ENCODE data around the gene KRT71.

KRT71 gene

DNA sequence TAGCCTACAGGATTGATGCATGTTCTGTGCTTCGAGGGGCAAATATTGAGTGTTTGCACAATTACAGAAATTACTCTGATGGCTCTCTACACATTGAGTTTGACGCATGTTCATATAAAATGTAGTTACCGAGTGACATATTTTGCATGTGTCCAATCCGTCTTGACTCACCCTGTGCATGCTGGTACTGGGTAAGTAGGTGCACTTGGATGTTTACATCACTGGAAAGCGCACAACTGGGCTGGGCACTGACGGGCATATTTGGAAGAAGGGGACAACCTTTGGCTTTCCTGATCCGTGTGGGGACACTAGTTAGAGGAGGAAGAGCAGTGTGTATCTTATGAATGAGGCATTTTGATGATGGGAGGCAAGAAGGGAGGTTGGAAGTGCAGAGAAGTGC lies 55.0 kb downstream of the KRT71 start:
- Histone ChIP-seq H3K4me2 (ENCODE audit: low read length) (no peak overlapping the region), H3K9me3 (ENCODE audit: low read length) (no peaks in the 10 kb centered on the region), H3K4me1 (ENCODE audit: insufficient read depth, low read length, severe bottlenecking) (no peaks in the 10 kb centered on the region), H2AFZ (ENCODE audit: low read length) (no peak overlapping the region), H3K36me3 (ENCODE audit: insufficient read depth, low read length) (no peaks in the 10 kb centered on the region), H3F3A (ENCODE audit: insufficient read depth, low read length) (no peaks in the 10 kb centered on the region), H3K4me3 (ENCODE audit: low read depth, low read length, poor library complexity, severe bottlenecking) (no peak overlapping the region), H3K79me2 (ENCODE audit: insufficient read depth, low read length) (no peaks in the 10 kb centered on the region), H3K9ac (ENCODE audit: low read length) (no peak overlapping the region), H3K27me3 (ENCODE audit: insufficient read depth, low read length) (no peaks in the 10 kb centered on the region), H4K20me1 (ENCODE audit: insufficient read depth, low read length) (no peaks in the 10 kb centered on the region), H3K9me2 (ENCODE audit: low read depth, low read length) (no peaks in the 10 kb centered on the region), H3K27ac (ENCODE audit: low read depth, low read length, poor library complexity, severe bottlenecking) (no peak overlapping the region)
- TF ChIP-seq EZH2 (IDR thresholded peaks at IDR 0.05; ENCODE audit: borderline replicate concordance, low read length) = no peak
- TF ChIP-seq, protein P1, sequence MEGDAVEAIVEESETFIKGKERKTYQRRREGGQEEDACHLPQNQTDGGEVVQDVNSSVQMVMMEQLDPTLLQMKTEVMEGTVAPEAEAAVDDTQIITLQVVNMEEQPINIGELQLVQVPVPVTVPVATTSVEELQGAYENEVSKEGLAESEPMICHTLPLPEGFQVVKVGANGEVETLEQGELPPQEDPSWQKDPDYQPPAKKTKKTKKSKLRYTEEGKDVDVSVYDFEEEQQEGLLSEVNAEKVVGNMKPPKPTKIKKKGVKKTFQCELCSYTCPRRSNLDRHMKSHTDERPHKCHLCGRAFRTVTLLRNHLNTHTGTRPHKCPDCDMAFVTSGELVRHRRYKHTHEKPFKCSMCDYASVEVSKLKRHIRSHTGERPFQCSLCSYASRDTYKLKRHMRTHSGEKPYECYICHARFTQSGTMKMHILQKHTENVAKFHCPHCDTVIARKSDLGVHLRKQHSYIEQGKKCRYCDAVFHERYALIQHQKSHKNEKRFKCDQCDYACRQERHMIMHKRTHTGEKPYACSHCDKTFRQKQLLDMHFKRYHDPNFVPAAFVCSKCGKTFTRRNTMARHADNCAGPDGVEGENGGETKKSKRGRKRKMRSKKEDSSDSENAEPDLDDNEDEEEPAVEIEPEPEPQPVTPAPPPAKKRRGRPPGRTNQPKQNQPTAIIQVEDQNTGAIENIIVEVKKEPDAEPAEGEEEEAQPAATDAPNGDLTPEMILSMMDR (IDR thresholded peaks at IDR 0.05; ENCODE audit: low read length) = no peak

DNA sequence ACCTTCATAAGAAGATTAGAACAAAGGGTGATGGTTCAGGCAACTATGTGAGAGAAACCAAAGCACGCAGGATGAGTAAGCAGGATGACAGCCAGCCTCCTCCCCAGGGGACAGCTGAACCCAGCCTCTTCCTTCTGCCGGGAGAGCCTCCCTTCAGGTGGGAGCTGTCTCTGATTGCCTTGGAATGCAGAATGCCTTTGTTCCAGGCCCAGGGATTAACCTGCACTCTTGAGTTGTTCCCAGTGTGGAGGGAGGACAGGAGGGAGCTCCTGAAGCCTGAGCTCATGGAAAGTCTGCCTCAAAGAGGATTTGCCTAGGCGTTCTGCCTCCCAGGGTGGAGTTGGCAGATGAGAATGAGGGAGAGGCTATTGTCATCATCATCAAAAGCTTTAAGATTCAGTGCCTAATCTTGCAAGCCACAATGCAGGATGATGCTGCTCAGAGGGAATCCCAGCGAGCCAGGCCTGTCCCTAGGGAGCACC lies 56.3 kb downstream of the KRT71 start:
- no peaks in the 10 kb centered on the region for H3F3A ChIP-seq (ENCODE audit: insufficient read depth, low read length)

DNA sequence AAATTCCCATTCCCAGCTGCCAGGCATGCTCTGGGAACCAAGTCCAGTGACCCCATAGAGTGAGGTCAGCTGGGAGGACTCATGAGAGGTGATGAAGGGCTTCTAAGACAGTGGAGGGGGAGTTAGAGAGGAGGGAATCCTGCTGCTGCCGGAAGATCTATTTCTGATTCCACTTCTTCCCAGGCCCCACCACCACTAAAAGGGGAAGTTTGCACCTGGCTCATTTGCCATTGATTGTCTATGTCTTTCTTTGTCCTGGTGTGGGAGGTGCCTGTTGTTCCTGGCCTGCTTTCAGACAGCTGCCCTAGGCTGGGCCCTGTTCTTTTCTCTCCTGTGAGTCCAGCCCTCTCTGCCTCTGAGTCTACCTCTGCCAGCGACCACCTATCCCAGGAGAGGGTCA lies 56.9 kb downstream of the KRT71 start:
- H3K9ac ChIP-seq (ENCODE audit: low read length) = no peak overlapping the region
- no peaks in the 10 kb centered on the region for H3F3A ChIP-seq (ENCODE audit: insufficient read depth, low read length)
- no peaks in the 10 kb centered on the region for H3K36me3 ChIP-seq (ENCODE audit: insufficient read depth, low read length)
- no peaks in the 10 kb centered on the region for H4K20me1 ChIP-seq (ENCODE audit: insufficient read depth, low read length)
- H3K27ac ChIP-seq (ENCODE audit: low read depth, low read length, poor library complexity, severe bottlenecking) = no peak overlapping the region
- no peaks in the 10 kb centered on the region for H3K4me1 ChIP-seq (ENCODE audit: insufficient read depth, low read length, severe bottlenecking)
- no peaks in the 10 kb centered on the region for H3K79me2 ChIP-seq (ENCODE audit: insufficient read depth, low read length)
- H3K9me3 ChIP-seq (ENCODE audit: low read length) = no peaks in the 10 kb centered on the region
- no peaks in the 10 kb centered on the region for H3K27me3 ChIP-seq (ENCODE audit: insufficient read depth, low read length)
- no peak overlapping the region for H3K4me3 ChIP-seq (ENCODE audit: low read depth, low read length, poor library complexity, severe bottlenecking)
- H3K9me2 ChIP-seq (ENCODE audit: low read depth, low read length) = no peaks in the 10 kb centered on the region
- H2AFZ ChIP-seq (ENCODE audit: low read length) = no peak overlapping the region
- no peak overlapping the region for H3K4me2 ChIP-seq (ENCODE audit: low read length)
- TF ChIP-seq, protein P1 (IDR thresholded peaks at IDR 0.05; ENCODE audit: low read length) = no peak
- TF ChIP-seq EZH2 (IDR thresholded peaks at IDR 0.05; ENCODE audit: borderline replicate concordance, low read length) = no peak

More for the DNA sequence above, 56.3 kb downstream of the KRT71 start:
- no peaks in the 10 kb centered on the region for H3K4me1 ChIP-seq (ENCODE audit: insufficient read depth, low read length, severe bottlenecking)
- H3K79me2 ChIP-seq (ENCODE audit: insufficient read depth, low read length) = no peaks in the 10 kb centered on the region
- no peaks in the 10 kb centered on the region for H4K20me1 ChIP-seq (ENCODE audit: insufficient read depth, low read length)
- H3K27me3 ChIP-seq (ENCODE audit: insufficient read depth, low read length) = no peaks in the 10 kb centered on the region
- no peak overlapping the region for H2AFZ ChIP-seq (ENCODE audit: low read length)
- TF ChIP-seq EZH2 (IDR thresholded peaks at IDR 0.05; ENCODE audit: borderline replicate concordance, low read length) = no peak
- H3K9me3 ChIP-seq (ENCODE audit: low read length) = no peaks in the 10 kb centered on the region
- H3K27ac ChIP-seq (ENCODE audit: low read depth, low read length, poor library complexity, severe bottlenecking) = no peak overlapping the region
- no peak overlapping the region for H3K4me2 ChIP-seq (ENCODE audit: low read length)
- H3K36me3 ChIP-seq (ENCODE audit: insufficient read depth, low read length) = no peaks in the 10 kb centered on the region
- no peak overlapping the region for H3K4me3 ChIP-seq (ENCODE audit: low read depth, low read length, poor library complexity, severe bottlenecking)
- no peak overlapping the region for H3K9ac ChIP-seq (ENCODE audit: low read length)
- no peaks in the 10 kb centered on the region for H3K9me2 ChIP-seq (ENCODE audit: low read depth, low read length)

- no peaks in the 10 kb centered on the region for H3K9me2 ChIP-seq (ENCODE audit: low read depth, low read length)
- H3K4me1 ChIP-seq (ENCODE audit: insufficient read depth, low read length, severe bottlenecking) = no peaks in the 10 kb centered on the region
- no peak overlapping the region for H3K4me3 ChIP-seq (ENCODE audit: low read depth, low read length, poor library complexity, severe bottlenecking)
- H3K4me2 ChIP-seq (ENCODE audit: low read length) = no peak overlapping the region
- H3F3A ChIP-seq (ENCODE audit: insufficient read depth, low read length) = no peaks in the 10 kb centered on the region
- no peaks in the 10 kb centered on the region for H3K36me3 ChIP-seq (ENCODE audit: insufficient read depth, low read length)
- H3K9me3 ChIP-seq (ENCODE audit: low read length) = no peaks in the 10 kb centered on the region
- no peaks in the 10 kb centered on the region for H3K79me2 ChIP-seq (ENCODE audit: insufficient read depth, low read length)
- TF ChIP-seq, protein P1 (IDR thresholded peaks at IDR 0.05; ENCODE audit: low read length) = no peak
- no peak for TF ChIP-seq EZH2 (IDR thresholded peaks at IDR 0.05; ENCODE audit: borderline replicate concordance, low read length)
- no peak overlapping the region for H3K27ac ChIP-seq (ENCODE audit: low read depth, low read length, poor library complexity, severe bottlenecking)
- H2AFZ ChIP-seq (ENCODE audit: low read length) = no peak overlapping the region
- no peaks in the 10 kb centered on the region for H3K27me3 ChIP-seq (ENCODE audit: insufficient read depth, low read length)
- no peaks in the 10 kb centered on the region for H4K20me1 ChIP-seq (ENCODE audit: insufficient read depth, low read length)
- no peak overlapping the region for H3K9ac ChIP-seq (ENCODE audit: low read length)
These were observed 57.6 kb downstream of the KRT71 start for GRCh38 chr12:52495389-52495788.

Data from OCI-LY1 (cell line).